Activated naive CD4-positive, alpha-beta T cell treated with anti-CD3 and anti-CD28 coated beads, Interleukin-2, amount 10 ng/mL, durations not matched to agents 7 days and 5 days (primary cell): ENCODE results near the gene ISYNA1.
A peak's percentile ranks its signal among the peaks of the same experiment; 100 is the strongest.

Source experiments
- CTCF ChIA-PET: fragments of 350-600 bp; sonication (Branson Sonifier 250); formaldehyde crosslinking; loops from one replicate; lab custom pipeline; 2021; ENCODE audit warnings: antibody characterized with exemption; lab: Charles Lee
- DNase-seq: peaks from one replicate; pipeline ENCODE4 v3.0.0-alpha.2; 2020
- H3K27ac Mint-ChIP-seq: one replicate; pipeline ENCODE4 v1.8.0; 2021; ENCODE audit warnings: mild to moderate bottlenecking, moderate library complexity, mixed read lengths
- H3K27me3 Mint-ChIP-seq: one replicate; pipeline ENCODE4 v1.8.0; 2021; ENCODE audit warnings: mild to moderate bottlenecking, mixed read lengths
- H3K36me3 Mint-ChIP-seq: one replicate; pipeline ENCODE4 v1.8.0; 2021; ENCODE audit warnings: mixed read lengths
- H3K4me1 Mint-ChIP-seq: one replicate; pipeline ENCODE4 v1.8.0; 2021; ENCODE audit warnings: mixed read lengths
- H3K4me3 Mint-ChIP-seq: one replicate; pipeline ENCODE4 v1.8.0; 2021; ENCODE audit warnings: mild to moderate bottlenecking, moderate library complexity, mixed read lengths
- H3K9me3 Mint-ChIP-seq: one replicate; pipeline ENCODE4 v1.8.0; 2021; ENCODE audit warnings: mixed read lengths

The ISYNA1 gene

DNA sequence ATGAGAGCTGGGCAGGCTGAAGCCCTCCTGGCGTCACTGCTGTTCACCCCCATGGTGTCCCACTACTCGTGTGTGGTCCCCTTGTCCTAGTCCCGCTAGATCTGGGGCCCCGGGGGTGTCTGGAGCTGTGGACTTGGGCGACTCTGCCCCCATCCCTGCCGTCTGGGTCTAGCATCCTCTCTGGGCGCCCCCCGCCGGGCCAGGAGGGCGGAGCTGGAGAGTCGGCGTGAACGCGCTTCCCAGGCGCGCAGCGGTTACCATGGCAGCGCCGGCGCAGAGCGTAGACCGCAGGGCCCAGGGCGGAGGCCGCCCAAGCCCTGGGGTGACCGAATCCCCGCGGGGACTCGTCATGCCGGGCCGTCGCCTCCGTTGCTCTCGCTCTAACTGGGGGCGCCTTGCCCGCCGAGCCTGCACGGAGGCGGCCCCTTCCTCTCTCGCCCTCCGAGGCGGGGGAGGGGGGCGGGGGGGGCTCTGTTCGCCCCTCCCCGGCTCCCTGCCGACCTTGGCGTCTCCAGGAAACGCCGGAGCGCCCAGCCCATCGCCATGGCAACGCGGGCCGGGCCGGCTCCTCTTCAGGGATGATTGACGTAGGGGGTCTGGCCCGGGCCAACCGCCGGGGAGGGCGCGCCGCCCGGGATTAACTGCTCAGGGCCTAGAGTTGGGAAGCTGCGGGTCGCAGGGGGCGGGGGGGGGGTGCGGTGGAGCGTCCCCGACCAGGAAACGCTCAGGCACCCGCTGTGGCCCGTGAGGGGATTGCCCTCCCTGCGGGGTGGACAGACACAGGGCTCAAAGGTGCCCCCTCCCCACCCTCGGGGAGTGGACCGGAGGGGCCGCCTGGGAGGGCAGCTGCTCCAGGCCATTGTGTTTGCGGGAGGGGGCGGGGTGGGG lies 8.9 kb downstream of the ISYNA1 start:
- Mint-ChIP-seq H3K9me3 (no peaks in the 10 kb centered on the region), H3K27me3 (no peaks in the 10 kb centered on the region), H3K27ac (peak overlapping the region; percentile 72), H3K4me3 (peak overlapping the region; percentile 58), H3K4me1 (peaks cover 50% of the 10 kb centered on the region), H3K36me3 (peaks cover 5% of the 10 kb centered on the region)
- CTCF ChIA-PET, result interaction anchor here (1.0 kb wide), 1 partner anchor 10 kb away, joined by 3 read pairs; the partner anchor contains the start of gene SSBP4
- peak; percentile 90 for DNase-seq

DNA sequence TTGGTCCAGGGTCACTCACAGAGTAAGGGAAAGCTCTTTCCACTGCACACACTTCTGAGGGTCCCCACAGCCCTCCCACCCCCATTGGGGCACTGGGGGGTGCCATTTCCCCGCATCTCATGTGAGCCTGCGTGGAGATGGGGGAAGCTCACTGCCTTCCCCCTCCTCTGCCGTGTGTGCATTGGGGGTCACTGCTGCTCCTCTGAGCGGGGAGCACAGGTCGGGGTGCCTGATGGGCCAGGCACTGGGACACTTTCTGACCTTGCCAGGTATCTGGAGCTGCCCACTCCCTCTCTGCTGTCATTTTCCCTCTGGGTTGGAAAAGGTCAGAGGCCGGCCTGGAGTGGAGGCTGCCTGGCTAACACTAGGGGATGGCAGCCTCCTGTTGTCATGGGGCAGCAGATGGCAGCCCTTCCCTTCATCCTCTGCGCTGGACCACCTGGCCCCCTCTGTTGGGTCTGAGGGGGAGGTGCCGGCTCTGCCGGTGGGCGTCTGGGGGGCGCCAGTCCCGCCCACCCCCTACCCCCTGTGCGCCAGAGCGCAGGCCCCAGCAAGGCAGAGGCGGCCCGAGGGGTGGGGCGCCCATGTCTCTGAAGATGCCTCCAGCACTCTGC lies 9.7 kb downstream of the ISYNA1 start:
- peaks cover 6% of the 10 kb centered on the region for H3K36me3 Mint-ChIP-seq
- no peaks in the 10 kb centered on the region for H3K27me3 Mint-ChIP-seq
- H3K4me3 Mint-ChIP-seq, result no peak overlapping the region
- no peak for DNase-seq
- CTCF ChIA-PET, result interaction anchor here (1.0 kb wide), 1 partner anchor 9 kb away, joined by 3 read pairs; the partner anchor contains the start of gene SSBP4
- no peaks in the 10 kb centered on the region for H3K9me3 Mint-ChIP-seq
- H3K4me1 Mint-ChIP-seq, result peaks cover 57% of the 10 kb centered on the region
- H3K27ac Mint-ChIP-seq, result peak overlapping the region; percentile 55

DNA sequence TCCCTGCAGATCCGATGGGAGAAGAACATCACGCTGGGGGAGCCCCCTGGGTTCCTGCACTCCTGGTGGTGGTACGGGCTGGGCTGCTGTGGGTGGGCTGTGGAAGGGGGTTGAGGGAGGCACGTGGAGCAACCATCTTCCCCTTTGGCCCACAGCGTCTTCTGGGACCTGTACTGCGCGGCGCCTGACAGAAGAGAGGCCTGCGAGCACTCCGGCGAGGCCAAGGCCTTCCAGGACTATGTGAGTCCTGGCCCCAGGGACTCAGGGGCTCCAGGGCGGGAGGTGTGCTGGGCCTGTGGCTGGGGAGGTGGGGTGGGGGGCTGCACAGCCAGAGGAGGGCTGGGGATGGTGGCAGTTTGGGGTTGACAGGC lies 10.2 kb downstream of the ISYNA1 start:
- Mint-ChIP-seq H3K27ac (no peak overlapping the region), H3K9me3 (no peaks in the 10 kb centered on the region), H3K36me3 (peaks cover 11% of the 10 kb centered on the region), H3K4me1 (peaks cover 61% of the 10 kb centered on the region), H3K4me3 (no peak overlapping the region), H3K27me3 (no peaks in the 10 kb centered on the region)
- CTCF ChIA-PET, result no interaction called here
- no peak for DNase-seq

DNA sequence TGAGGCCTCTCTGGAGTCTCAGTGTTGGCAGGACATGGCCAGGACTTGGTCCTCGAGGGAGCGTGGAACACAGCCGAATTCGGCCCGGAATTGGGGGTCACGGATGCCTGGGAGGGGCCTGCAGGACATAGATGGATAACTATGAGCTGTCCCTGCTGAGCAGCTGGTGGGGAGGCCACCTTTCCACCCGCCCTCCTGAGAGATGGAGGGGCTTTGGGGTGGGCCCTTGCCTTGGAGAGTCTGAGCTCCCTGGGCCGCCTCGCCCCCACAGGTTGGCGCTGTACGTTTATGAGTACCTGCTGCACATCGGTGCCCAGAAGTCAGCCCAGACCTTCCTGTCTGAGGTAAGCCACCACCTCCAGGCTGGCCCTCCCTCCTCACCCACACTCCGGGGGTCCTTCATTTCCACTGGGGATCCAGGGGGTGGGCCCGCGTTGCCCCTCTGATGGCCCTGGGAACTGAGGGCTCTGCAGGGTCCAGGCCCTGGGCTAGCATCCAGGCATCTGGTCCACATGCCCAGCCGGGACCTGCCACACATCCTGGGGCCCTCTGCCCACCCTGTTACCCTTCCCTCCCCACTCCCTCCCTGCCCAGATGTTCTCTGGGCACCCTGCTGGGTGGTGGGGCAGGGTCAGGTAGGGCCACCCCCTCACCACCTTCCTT lies 10.7 kb downstream of the ISYNA1 start:
- Mint-ChIP-seq H3K36me3 (peaks cover 10% of the 10 kb centered on the region), H3K27me3 (no peaks in the 10 kb centered on the region), H3K4me1 (peaks cover 63% of the 10 kb centered on the region), H3K9me3 (no peaks in the 10 kb centered on the region), H3K27ac (no peak overlapping the region), H3K4me3 (no peak overlapping the region)
- CTCF ChIA-PET, result no interaction called here
- DNase-seq, result no peak

DNA sequence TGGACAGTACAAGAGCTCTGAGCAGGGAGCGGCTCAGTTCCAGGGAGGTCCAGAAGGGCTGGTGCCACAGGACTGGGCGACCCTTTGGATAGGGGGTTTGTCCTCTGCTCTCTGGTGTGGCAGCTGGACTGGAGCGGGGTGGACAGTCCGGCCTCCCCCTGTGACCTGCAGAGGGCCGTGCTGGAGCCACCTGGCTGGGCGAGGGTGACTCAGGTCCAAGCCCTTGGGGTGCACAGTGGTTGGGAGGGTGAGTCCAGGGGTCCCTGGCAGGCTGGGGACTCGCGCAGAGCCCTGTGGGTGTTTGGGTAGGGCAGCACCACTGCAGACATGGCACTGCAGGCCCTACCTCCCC lies 11.5 kb downstream of the ISYNA1 start:
- CTCF ChIA-PET, result no interaction called here
- peaks cover 70% of the 10 kb centered on the region for H3K4me1 Mint-ChIP-seq
- DNase-seq, result no peak
- H3K9me3 Mint-ChIP-seq, result no peaks in the 10 kb centered on the region
- H3K36me3 Mint-ChIP-seq, result peaks cover 11% of the 10 kb centered on the region
- H3K4me3 Mint-ChIP-seq, result no peak overlapping the region
- no peaks in the 10 kb centered on the region for H3K27me3 Mint-ChIP-seq
- peak overlapping the region; percentile 28 for H3K27ac Mint-ChIP-seq

DNA sequence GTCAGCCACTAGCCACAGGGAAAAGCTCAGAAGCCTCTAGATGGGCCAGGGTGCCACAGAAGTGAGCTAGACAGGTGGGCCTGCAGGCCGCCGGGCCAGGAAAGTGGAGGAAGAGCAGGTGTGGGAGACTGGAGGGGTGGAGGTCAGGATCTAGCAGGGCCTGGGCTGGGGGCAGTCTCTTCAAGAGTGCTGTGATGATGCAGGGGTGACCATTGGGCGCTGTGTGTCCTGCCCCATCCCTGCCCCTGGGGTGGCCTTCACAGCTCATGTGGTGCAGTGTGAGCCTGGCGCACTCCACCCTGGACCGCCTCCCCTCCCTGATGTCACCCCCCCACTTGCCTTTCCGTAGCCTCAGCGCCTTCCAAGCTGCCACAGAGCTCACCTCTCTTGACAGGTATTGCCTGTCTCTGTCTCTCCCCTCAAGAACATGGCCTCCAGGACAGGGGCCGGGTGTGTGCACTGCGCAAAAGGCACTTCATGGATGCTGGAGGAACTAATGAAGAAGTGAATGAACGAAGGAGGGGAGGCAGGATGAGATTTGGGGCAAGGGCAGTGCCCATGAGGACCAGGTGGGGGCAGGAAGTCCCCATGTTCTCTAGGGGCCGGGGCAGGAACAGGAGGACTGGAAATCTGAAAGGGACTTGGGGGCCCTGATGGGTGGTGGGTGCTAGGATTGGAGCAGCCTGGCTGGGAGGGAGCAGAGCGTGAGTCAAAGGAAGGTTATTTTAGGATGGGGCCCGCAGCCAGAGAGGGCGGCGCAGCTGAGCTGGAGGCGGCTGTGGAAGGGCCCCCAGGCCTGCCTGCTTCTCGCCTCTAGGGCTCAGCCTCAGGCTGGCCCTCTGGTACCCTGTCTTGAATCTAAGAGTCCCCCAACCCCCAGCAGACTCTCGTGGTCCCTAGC lies 12.2 kb downstream of the ISYNA1 start:
- no peak for DNase-seq
- Mint-ChIP-seq H3K9me3 (no peaks in the 10 kb centered on the region), H3K4me3 (no peak overlapping the region), H3K4me1 (peaks cover 76% of the 10 kb centered on the region), H3K36me3 (peaks cover 11% of the 10 kb centered on the region), H3K27me3 (no peaks in the 10 kb centered on the region), H3K27ac (peak overlapping the region; percentile 73)
- CTCF ChIA-PET, result no interaction called here

DNA sequence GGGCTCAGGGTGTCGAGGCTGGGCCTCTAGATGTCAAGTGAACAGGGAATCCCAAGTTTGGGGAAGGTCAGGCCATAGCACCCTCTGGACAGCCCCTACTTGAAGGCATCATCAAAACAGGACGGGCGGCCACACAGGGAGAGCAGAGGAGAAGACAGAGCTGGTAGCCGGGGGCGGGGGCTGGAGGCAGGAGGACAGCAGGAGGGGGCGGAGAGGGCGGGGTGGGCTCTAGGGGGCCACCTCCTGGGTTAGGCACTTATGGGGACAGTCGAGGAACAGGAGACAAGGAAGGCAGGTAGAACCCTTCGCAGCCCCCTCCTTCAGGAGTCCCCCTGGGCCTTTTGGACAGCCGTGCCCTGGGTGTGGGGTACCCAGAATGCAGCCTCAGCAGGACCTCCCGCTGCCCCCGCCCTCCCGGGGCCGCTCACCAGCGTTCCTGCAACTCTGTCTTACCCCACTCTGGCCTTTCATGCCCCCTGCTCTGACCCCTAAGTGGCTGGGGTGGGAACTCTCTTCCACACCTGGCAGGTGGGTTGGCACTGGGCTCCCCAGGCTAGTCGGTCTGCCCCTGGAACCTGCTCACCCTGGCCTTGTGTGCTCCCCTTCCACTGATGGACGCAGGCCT lies 12.9 kb downstream of the ISYNA1 start:
- CTCF ChIA-PET, result no interaction called here
- no peak overlapping the region for H3K27ac Mint-ChIP-seq
- peaks cover 76% of the 10 kb centered on the region for H3K4me1 Mint-ChIP-seq

DNA sequence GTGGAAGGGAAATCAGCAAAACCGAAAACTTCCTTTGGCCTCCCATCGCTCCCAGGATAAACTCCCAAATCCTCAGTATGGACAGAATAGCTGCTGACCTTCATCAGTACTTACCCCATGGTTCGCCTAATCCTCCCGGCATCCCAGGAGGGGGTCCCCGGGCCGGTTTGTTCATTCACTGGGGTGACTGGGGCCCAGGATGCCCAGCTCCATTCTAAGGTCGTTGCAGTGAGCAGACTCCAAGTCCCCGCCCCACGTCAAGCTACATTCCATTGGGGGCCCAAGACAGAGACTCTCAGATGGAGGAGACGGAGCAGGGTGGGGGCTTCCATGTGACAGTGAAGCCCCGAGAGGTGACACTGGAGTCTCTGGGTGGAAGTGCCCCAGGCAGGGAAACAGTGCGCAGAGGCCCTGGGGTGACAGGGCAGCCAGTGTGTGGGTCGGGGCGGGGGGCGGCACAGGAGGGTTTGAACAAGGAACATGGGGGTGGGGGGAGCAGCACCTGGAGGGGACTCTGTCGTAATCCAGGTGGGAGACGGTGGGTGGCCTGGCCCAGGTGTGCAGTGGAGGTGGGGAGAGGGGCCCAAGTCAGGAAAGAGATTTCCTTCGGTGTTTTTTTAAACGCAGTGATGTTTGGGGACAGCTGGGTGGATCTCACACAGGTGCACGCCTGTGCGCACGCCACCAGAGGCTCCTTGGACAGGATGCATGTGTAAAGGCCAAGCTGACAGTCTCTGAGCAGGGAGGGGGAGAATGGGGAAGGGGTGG lies 13.6 kb downstream of the ISYNA1 start:
- H3K36me3 Mint-ChIP-seq, result peaks cover 13% of the 10 kb centered on the region
- no peak overlapping the region for H3K4me3 Mint-ChIP-seq
- no peak for DNase-seq
- peaks cover 69% of the 10 kb centered on the region for H3K4me1 Mint-ChIP-seq
- no peaks in the 10 kb centered on the region for H3K27me3 Mint-ChIP-seq
- H3K9me3 Mint-ChIP-seq, result no peaks in the 10 kb centered on the region
- CTCF ChIA-PET, result no interaction called here
- H3K27ac Mint-ChIP-seq, result peak overlapping the region; percentile 42

More for the DNA sequence above, 12.9 kb downstream of the ISYNA1 start:
- Mint-ChIP-seq H3K27me3 (no peaks in the 10 kb centered on the region), H3K36me3 (peaks cover 13% of the 10 kb centered on the region), H3K4me3 (no peak overlapping the region), H3K9me3 (no peaks in the 10 kb centered on the region)
- no peak for DNase-seq

DNA sequence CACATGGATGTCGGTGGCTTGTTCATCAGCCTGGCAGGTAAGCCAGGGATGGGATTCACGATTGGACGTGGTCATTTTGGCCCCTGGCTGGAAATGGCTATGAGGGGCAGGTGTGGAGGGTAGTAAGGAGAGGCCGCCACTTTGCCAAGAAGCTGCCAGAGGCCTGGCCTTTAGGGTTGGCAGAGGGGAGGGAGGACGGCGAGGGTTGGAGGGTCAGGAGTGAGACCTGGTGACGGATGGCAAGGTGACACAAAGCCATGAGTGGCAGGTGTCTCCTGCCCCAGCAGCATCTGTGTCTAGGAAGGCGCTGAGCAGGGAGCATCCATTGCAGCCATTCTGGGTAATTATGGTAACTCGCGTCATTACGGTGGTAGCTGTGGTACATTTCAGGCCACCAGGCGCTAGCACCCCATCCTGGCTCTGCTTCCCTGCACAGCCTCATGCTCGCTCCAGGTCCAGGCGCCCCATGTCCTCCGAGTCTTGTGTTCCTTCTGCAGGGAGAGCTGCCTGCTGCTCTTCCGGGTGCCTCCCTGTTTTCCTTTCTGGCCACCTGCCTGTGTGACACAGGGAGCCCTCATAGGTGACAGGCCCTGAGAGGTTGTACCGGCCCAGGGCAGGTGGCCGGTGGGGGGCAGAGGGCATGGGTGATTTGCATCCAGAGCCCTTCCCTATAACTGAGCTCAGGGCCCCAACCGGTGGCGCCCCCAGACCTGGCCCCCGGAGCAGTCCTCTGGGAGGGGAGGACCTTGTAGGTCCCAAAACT lies 14.5 kb downstream of the ISYNA1 start:
- Mint-ChIP-seq H3K9me3 (no peaks in the 10 kb centered on the region), H3K27ac (peak overlapping the region; percentile 86), H3K36me3 (peaks cover 13% of the 10 kb centered on the region), H3K4me3 (peak overlapping the region; percentile 37), H3K4me1 (peaks cover 70% of the 10 kb centered on the region), H3K27me3 (peaks cover 3% of the 10 kb centered on the region)
- CTCF ChIA-PET, result no interaction called here
- DNase-seq, result no peak

DNA sequence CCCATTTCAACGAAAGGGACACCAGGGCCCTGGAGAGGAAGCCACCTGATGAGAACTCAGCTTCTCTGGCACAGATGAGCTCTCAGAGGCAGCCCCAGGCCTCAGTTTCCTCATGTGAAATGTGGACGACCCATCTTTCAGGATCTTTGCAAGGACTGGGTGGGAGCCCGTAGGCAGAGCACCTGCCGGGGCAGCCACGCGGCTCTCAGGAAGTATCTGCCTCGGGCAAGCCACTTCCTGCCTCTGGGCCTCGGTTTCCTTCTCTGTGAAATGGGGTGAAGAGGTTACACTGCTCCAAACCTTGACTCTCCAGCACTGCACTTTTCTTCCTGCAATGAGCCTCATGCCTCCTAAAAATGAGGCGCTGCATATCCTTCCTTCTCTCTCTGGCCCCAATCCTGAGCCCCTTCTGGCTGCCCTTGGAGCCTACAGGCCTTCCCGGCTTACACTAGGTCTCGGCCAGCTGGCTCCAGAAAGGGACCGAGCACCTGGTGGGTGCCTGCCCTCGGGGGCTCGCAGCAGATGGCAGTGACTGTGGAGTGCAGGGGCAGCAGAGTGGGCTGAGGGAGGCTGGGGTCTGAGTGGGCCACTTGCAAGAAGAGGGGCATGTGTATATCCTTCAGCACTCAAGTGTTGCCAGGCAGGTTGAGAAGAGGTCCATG lies 15.3 kb downstream of the ISYNA1 start:
- peak overlapping the region; percentile 37 for H3K4me3 Mint-ChIP-seq

DNA sequence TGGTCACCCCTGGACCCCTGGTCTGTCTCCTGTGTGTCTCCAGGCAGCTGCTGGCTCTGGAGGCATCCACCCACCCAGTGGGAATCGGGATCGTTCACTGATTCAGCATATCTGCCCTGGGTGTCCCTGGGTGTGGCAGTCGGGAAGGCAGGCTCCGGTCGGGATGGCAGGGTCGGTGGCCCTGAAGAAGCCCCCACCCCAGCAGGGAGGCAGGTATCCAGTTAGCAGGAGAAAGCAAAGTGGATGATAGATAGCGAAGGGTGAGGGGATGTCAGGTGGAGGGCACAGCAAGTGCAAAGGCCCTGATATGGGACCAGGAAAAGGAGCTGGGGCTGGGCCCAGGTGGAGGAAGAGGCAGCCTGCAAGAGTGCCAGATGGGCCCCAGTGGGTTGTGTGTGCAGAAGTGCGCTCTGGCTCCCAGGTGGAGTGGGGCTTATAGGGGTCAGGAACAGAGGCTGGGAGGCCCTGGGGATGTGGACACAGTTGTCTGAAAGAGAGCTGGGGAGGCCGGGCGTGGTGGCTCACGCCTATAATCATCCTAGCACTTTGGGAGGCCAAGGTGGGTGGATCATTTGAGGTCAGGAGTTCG lies 16.5 kb downstream of the ISYNA1 start:
- Mint-ChIP-seq H3K4me1 (peaks cover 80% of the 10 kb centered on the region), H3K27ac (peak overlapping the region; percentile 86), H3K4me3 (peak overlapping the region; percentile 95), H3K9me3 (no peaks in the 10 kb centered on the region), H3K36me3 (peaks cover 14% of the 10 kb centered on the region), H3K27me3 (peaks cover 21% of the 10 kb centered on the region)
- CTCF ChIA-PET, result interaction anchor here (0.7 to 1.5 kb wide), 5 partner anchors 10 to 329 kb away, joined by 3 to 6 read pairs (median 3); no protein-coding TSS in a partner anchor
- no peak for DNase-seq

More for the DNA sequence above, 15.3 kb downstream of the ISYNA1 start:
- Mint-ChIP-seq H3K9me3 (no peaks in the 10 kb centered on the region), H3K36me3 (peaks cover 13% of the 10 kb centered on the region), H3K27ac (peak overlapping the region; percentile 86), H3K27me3 (peaks cover 11% of the 10 kb centered on the region), H3K4me1 (peaks cover 74% of the 10 kb centered on the region)
- peak; percentile 66 for DNase-seq
- CTCF ChIA-PET, result interaction anchor here (1.2 to 1.5 kb wide), 2 partner anchors 23 to 35 kb away, joined by 3 to 6 read pairs; no protein-coding TSS in a partner anchor
